ENCODE measurements around the gene STAU1. TPM values are rescaled to one million over a fixed set of nuclear protein-coding genes. Genes with fewer than 3 reads are reported as not detected.

Gene STAU1
- total RNA-seq, 1 donor from 2014 or later, result 59.3 TPM

DNA sequence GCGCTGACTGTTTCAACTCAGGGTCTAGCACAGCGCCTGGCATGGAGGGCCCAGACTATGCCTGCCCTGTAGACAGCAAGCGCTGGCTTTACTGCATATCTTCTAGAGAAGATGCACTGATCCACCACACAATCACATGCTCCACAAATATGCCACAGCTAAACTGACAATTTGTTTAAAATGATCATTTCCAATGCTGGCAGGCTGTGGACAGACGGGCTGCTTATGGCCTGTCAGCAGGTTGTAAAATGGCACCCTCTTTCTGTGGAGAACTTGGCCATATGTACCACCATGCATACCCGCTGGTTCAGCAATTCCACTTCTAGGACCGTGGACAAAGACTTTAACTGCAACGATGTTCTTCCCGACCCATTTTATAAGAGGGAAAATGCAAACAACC is 40.8 kb downstream of the STAU1 start:
- no peaks in the 10 kb centered on the region for H3K4me1 ChIP-seq
- DNase-seq (ENCODE audit: low spot score in 2 of 2), result no peak
- intact Hi-C loops (cut with DNase I), result no loop called here
- TF ChIP-seq, protein P1, sequence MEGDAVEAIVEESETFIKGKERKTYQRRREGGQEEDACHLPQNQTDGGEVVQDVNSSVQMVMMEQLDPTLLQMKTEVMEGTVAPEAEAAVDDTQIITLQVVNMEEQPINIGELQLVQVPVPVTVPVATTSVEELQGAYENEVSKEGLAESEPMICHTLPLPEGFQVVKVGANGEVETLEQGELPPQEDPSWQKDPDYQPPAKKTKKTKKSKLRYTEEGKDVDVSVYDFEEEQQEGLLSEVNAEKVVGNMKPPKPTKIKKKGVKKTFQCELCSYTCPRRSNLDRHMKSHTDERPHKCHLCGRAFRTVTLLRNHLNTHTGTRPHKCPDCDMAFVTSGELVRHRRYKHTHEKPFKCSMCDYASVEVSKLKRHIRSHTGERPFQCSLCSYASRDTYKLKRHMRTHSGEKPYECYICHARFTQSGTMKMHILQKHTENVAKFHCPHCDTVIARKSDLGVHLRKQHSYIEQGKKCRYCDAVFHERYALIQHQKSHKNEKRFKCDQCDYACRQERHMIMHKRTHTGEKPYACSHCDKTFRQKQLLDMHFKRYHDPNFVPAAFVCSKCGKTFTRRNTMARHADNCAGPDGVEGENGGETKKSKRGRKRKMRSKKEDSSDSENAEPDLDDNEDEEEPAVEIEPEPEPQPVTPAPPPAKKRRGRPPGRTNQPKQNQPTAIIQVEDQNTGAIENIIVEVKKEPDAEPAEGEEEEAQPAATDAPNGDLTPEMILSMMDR (IDR thresholded peaks at IDR 0.05), result no peak
- H3K27me3 ChIP-seq, result no peaks in the 10 kb centered on the region
- H3K36me3 ChIP-seq, result peaks cover 14 to 73% of the 10 kb centered on the region in 2 donors
- no peak overlapping the region for H3K27ac ChIP-seq
- H3K9me3 ChIP-seq, result no peaks in the 10 kb centered on the region
- no peak overlapping the region for H3K4me3 ChIP-seq

DNA sequence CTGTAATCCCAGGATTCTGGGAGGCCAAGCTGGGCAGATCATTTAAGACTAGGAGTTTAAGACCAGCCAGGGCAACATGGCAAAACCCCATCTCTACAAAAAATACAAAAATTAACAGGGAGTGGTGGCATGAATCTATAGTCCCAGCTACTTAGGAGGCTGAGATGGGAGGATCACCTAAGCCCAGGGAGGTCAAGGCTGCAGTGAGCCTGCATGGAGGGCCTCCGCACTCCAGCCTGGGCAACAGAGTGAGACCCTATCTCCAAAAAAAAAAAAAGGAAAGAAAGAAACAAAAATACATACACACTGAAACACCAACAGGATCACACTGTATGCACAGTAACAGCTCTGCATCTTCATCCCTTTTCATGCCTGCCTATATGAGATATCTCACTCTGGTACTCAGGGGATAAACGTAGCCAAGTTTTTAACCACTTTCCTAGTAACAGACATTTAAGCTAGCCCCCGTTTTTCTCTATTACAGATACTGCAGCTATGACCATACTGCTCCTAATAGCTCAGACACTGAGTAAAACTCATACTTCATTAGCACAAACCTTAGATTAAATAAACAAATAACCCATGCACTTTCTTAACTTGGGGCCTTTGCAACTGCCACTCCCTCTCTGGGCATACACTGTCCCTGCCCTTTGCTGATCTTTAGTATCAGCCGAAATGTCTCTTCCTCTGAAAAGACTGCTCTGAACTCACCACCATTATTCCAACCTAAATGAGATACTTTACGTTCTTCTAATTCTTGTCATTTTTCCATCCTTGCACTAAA is 41.5 kb downstream of the STAU1 start:
- intact Hi-C loops (cut with DNase I), result no loop called here
- peaks cover 13 to 68% of the 10 kb centered on the region in 2 donors for H3K36me3 ChIP-seq

DNA sequence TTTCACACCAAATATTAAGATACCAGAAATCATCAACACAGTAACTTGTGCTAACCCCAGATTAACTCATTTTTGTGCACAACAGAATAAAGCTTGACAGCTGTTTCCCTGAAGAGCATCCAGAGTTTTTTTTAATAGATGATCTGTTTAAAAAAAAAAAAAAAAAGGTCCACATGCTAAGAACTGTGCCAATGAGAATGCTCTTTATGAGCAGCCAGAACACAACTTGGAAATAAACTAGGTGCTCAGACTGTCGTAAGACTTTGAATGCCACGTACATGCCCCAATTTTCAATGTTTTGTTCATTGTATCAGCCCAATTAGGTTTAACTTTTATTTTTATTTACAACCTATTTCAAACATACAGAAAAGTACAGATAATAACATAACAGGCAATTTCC is 47.3 kb downstream of the STAU1 start:
- H3K36me3 ChIP-seq, result peaks cover 4 to 32% of the 10 kb centered on the region in 2 donors
- DNase-seq (ENCODE audit: low spot score in 2 of 2), result no peak
- H3K4me1 ChIP-seq, result peaks cover 0 to 3% of the 10 kb centered on the region in 2 donors
- H3K27me3 ChIP-seq, result no peaks in the 10 kb centered on the region
- H3K27ac ChIP-seq, result no peak overlapping the region
- H3K9me3 ChIP-seq, result no peaks in the 10 kb centered on the region
- TF ChIP-seq, protein P1 (IDR thresholded peaks at IDR 0.05), result no peak
- H3K4me3 ChIP-seq, result no peak overlapping the region
- intact Hi-C loops (cut with DNase I), result no loop called here

More for the DNA sequence above, 41.5 kb downstream of the STAU1 start:
- H3K27ac ChIP-seq, result no peak overlapping the region
- no peaks in the 10 kb centered on the region for H3K27me3 ChIP-seq
- no peaks in the 10 kb centered on the region for H3K9me3 ChIP-seq
- TF ChIP-seq, protein P1 (IDR thresholded peaks at IDR 0.05), result no peak
- DNase-seq (ENCODE audit: low spot score in 2 of 2), result no peak
- no peaks in the 10 kb centered on the region for H3K4me1 ChIP-seq
- no peak overlapping the region for H3K4me3 ChIP-seq

- TF ChIP-seq, protein P1 (IDR thresholded peaks at IDR 0.05), result no peak
- peaks cover 0 to 3% of the 10 kb centered on the region in 2 donors for H3K4me1 ChIP-seq
- H3K27ac ChIP-seq, result no peak overlapping the region
- no peak for DNase-seq (ENCODE audit: low spot score in 2 of 2)
- intact Hi-C loops (cut with DNase I), result no loop called here
- no peak overlapping the region for H3K4me3 ChIP-seq
- no peaks in the 10 kb centered on the region for H3K27me3 ChIP-seq
- H3K36me3 ChIP-seq, result peaks cover 5 to 29% of the 10 kb centered on the region in 2 donors
- H3K9me3 ChIP-seq, result no peaks in the 10 kb centered on the region
Measured at GRCh38 chr20:49140411-49140810, 47.7 kb downstream of the STAU1 start.

- TF ChIP-seq, protein P1 (IDR thresholded peaks at IDR 0.05), result no peak
Measured at GRCh38 chr20:49138431-49138830, 49.7 kb downstream of the STAU1 start.

More at GRCh38 chr20:49138431-49138830, 49.7 kb downstream of the STAU1 start:
- DNase-seq (ENCODE audit: low spot score in 2 of 2), result no peak
- intact Hi-C loops (cut with DNase I), result no loop called here
- no peak overlapping the region for H3K27ac ChIP-seq
- peaks cover 0 to 3% of the 10 kb centered on the region in 2 donors for H3K4me1 ChIP-seq
- peaks cover 11 to 25% of the 10 kb centered on the region in 2 donors for H3K36me3 ChIP-seq
- H3K4me3 ChIP-seq, result no peak overlapping the region
- H3K27me3 ChIP-seq, result no peaks in the 10 kb centered on the region
- no peaks in the 10 kb centered on the region for H3K9me3 ChIP-seq

Data from ascending aorta (tissue), 2 donors.